ENCODE data around the gene TRAPPC6A.

TRAPPC6A gene

DNA sequence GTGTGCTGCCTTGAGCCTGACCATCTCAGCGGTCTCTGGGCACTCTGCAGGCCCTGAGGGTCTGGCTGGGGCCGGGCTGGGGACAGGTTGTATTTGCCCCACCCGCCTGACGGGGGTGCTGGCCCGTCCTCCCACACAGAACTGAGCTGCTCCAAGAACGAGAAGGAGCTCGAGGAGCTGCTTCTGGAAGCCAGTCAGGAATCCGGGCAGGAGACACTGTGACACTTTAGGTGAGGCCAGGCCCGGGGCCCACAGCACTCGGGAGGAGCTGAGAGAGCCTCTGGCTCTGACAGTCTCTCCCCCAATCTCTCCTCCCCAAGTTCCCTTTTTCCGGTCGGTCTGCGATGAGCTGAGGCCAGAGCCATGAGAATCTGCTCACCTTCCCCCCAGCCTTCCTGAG is 31.8 kb downstream of the TRAPPC6A start:
- DNase-seq: no peak

DNA sequence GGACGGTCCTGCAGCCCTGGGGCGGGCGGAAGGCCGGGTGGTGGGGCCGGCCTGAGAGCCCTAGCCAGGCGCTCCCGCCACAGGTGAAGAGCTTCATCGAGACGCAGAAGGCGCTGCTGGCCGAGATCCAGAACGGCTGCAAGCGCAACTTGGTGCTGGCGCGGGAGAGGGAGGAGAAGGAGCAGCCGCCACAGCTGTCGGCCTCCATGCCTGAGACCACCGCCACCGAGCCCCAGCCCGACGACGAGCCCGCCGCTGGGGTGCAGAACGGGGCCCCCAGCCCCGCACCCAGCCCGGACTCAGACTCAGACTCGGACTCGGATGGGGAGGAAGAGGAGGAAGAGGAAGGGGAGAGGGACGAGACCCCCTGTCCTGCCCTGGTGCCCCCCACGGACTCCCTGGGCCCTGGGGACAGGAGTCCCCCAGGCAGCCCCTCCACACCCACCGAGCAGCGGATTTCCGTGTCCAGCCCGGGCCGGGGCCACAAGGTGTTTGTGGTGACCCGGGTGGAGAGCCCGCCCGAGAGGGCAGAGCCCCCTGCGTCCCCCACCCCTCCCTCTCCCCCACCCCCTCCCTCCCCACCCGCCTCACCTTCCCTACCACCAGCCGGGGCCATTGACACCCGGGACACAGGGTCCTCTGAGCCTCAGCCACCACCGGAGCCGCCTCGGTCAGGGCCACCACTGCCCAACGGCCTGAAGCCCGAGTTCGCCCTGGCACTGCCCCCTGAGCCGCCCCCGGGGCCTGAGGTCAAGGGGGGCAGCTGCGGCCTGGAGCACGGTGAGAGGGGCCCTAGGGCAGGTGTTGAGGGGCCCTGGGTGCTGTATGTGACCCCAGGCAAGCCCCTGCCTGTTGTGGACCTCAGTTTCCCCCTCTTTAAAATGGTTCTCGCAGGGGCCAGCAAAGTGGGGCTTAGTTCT is 32.5 kb downstream of the TRAPPC6A start:
- DNase-seq: no peak

DNA sequence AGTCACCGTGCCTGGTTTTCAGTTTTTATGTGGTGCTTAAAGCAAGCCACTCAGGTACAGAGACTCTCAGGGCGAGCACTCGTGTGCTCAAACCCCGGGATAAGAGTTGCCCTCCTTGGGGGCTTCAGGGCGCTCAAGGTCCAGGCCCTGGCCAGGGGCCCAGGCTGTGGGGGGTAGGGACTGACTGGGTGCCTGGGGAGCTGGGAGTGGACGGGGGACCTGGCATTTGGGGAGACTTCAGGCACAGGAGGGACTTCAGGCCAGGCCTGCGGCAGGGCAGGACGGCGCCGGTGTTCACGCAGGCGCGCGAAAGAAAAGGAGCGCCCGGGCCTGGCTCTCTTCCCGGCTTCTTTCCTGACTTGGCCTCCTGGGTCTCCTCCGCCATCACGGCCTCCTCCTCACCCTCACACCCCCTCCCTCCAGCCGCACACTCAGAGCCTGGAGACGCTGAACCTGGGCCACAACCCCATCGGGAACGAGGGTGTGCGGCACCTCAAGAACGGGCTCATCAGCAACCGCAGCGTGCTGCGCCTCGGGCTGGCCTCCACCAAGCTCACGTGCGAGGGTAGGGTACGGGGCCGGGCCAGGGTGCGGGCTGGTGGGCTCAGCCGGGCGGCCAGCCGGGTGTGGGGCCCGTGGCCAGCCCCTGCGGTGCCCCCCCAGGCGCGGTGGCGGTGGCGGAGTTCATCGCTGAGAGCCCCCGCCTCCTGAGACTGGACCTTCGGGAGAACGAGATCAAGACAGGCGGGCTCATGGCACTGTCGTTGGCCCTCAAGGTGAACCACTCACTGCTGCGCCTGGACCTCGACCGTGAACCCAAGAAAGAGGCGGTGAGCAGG is 33.4 kb downstream of the TRAPPC6A start:
- DNase-seq: no peak

DNA sequence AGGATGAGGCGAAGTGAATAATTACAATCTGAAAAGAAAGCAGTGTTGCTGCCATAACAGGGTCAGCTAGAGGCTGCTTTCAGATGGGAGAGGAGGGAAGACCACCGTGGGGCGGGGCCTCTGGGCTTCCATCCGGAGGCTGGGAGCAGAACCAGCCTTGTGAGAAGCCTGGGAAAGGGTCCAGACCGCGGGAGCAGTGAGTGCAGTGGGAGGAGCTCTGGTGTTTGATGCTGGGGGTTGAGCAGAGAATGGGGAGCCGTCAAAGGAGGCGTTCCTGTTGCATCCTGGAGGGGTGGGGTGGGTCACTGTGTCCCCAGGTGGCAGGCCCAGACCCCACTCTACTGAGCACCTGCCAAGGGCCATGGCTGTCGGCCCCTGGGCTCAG is 35.3 kb downstream of the TRAPPC6A start:
- DNase-seq: no peak

DNA sequence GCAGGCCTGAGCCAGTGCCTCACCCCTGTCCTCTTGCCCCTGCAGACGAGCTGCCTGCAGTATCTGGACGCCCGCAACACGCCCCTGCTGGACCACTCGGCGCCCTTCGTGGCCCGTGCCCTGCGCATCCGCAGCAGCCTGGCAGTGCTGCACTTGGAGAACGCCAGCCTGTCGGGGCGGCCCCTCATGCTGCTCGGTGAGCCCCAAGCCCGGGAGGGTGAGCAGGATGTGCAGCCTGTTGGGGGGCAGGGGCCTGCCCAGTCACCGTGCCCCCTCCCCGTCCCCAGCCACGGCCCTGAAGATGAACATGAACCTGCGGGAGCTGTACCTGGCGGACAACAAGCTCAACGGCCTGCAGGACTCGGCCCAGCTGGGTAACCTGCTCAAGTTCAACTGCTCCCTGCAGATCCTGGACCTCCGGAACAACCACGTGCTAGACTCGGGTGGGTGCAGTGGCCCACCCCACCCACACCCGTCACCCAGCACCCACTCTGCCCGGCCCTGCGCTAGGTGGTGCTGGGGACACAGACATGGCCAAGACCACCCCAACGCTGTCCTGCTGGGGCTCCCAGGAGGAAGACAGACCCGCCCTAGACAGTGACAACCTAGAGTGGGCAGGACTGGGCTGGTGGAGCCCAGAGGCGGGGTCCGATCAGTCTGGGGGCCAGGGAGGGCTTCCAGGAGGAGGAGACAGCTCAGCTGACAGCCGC is 35.9 kb downstream of the TRAPPC6A start:
- no peak for DNase-seq

DNA sequence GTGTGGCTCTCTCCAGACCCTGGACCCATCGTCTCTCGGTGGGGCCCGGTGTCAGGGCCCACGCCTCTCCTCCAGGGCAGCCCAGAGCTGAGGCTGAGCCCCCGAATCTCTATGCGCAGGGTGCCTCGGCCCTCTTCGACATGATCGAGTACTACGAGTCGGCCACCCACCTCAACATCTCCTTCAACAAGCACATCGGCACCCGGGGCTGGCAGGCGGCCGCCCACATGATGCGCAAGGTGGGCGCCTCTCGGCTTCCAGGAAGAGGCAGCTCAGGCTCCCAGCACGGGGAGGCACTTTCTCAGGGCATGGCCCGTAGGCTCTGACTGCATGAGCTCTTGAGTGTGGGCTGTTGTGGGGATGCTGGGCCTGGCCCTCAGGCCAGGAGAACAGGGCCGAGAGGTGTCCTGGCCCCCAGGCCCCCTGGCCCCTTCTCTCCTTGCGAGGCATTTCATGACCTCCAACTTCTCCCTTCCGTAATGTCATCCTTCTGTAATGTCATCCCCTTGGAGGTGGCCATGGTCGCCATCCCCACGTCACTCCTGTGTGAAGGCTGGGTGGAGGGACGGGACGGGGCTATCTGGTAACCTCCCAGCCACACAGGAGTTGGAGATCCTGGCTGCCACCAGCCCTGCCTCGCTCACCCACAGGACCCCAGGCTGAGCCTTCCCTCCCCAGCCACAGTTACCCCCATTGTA is 36.7 kb downstream of the TRAPPC6A start:
- DNase-seq: no peak

DNA sequence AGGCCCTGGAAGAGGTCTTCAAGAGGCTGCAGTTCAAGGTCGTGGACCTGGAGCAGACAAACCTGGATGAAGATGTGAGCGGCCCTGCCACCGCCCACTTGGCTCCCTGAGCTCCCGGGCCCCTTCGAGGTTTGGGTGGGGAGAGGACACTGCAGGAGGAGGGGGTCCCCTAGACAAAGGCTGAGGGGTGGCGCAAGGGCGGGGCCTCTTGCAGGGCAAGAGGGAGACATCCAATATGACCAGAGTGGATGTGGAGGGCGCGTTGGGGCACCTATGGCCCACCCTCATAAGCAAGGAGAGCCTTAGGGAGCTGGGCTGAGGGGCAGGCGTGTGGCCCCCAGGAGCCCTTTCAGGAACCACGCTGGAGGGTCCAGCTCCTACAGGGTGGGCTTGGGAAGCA is 37.5 kb downstream of the TRAPPC6A start:
- DNase-seq: no peak

DNA sequence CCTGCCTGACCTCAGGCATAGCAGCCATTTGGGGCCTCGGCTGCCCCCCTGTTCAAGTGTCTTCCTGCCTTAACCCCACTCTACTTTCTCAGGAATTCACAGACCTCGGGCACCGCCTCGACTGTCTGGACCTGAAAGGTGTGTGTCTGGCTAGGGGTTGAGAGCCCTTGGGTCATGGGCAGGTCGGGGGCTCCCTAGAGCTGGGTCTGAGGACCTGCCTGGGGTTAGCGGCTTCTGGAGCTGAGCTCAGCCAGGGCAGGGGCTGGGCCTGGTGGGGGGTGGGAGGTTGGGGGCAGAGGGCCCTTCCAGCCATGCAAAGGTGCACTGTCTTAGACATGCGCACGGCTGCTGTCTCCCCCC is 37.9 kb downstream of the TRAPPC6A start:
- no peak for DNase-seq

DNA sequence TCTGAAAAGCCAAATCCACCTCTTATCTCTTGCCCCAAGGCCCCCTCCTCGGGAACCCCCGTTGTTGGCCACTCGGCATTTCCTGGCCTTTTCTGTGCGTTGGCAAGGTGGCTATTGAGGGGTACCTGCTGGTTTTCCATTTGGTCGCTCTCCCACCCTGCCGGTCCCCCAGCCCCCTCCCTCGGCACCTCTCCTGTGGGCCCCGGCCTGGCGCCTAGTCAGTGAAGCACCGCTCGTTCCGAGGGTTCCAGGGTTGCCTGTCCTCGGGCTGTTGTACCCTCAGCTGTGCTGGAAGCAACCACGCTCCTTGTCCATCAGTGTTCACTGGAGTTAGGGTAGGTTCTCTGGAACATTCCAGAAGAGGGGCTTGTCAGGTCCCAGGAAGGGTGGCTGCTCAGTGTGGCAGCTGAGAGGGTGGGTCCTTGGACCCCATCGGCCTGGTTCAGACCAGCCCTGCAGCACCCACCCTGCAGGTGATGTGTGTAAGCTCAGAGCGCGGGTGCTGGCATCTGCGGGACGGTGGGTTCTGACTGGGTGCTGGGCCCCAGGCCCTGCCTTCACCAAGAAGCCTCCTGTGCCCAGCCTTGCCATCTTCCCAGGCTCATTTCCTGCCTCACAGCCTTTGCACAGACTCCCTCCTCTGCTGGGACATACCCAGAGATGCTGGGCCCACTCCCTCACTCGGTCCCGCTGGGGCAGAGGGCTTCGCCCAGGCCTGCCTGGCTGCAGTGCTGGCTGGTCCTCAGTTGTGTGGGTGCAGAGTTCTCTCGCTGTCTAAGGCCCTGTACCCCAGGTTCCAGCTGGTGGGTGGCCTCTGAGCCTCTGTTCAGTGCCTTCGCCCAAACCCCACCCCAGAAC is 38.5 kb downstream of the TRAPPC6A start:
- DNase-seq: no peak

DNA sequence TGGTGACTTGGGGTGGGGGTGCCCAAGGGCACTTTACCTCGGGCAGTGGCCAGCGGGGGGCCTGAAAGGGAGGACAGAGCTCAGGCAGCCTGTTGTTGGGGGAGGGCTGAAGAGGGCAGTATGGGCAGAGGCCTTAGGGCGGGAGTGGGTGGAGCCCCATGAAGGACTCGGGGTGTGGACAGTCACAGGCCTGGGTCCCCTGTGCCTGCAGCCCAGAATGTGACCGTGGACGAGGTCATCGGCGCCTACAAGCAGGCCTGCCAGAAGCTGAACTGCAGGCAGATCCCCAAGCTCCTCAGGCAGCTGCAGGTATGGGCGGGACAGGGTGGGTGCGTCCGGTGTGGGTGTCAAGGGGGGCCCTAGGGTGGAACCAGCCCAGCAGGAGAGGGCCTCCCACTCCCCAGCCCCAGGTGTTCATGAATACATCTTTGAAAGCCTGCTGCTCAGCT is 39.7 kb downstream of the TRAPPC6A start:
- DNase-seq: no peak

DNA sequence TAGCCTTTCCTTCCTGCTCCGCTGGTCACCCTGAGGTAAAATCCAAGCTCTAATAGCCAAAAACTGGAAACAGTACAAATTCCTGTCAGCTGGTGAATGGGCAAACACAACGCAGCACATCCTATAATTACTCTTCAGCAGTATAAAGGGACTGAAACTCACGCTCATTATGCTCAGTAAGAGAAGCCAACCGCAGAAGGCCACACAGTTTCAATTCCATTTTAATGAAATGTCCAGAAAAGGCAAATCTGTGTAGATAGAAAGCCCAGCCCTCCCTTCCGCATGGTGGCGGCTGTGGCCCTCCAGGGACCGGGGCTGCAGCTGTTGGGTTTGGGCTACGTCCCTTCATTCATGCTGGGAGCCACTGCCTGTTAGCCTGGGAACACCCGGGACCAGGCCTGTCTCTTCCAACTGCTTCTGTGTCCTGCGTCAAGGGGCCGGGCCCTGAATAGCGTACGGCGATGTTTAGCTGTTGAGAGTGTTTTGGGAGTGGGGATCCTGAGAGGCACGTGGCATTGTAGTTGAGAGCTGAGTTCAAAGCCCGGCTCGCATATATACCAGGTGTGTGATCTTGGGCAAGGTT is 40.8 kb downstream of the TRAPPC6A start:
- DNase-seq: no peak

DNA sequence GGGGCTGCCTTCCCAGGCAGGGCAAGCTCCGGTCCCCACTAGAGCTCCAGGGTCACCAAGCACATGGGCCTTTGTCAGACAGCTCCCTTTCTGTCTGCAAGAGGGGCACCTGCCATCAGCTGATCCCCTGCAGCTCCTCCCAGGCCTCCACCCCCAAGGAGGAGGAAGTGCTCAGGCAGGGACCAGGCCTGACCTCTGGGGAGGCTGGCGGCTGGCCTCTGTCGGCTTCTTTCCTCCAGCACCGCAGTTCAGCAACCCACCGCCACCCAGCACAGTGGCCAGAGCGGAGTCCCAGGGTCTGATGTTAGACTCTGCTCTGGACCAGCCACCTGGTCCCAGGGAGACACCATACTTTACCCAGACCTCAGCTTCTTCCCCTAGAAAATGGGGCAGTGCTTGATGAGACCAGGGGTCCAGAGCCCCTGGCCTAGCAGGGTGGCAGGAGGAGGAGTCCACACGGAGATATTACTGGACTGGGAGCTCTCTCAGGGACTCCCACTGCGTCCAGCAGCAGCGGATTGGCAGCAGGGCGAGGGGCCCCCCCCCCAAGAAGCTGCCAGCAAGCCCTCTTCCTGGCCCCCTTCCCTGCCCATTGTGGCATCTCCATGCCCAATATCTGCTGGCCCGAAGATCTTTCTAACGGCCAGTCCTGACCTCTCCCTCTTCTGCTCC is 41.4 kb downstream of the TRAPPC6A start:
- no peak for DNase-seq

DNA sequence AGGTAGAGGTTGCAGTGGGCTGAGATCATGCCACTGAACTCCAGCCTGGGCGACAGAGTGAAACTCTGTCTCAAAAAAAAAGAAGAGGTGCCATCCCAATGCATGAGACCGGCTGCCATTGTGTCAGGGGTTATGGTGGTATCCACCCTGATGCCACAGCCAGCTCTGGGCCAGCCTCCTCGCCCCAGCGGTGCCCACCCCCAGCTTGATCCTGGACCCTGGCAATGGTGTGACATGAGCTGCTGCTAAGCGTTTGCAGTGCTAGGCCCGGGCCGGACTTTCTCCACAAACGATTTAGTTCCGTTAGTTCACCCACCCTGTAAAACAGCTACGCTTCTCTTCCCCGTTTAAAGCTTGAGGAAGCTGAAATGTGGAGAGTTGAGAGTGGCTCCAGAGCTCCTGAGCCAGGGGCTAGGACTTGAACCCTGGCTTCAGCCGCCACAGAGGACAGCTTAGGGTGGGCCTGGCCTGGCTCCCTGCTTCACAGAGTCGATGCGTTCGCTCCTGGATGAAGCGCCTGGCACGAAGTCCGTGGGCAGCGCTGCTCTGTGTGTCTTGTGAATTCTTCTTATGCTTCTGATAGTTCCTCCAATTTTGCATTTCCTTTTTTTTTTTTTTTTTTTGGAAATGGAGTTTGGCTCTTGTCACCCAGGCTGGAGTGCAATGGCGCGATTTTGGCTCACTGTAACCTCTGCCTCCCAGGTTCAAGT is 42.7 kb downstream of the TRAPPC6A start:
- no peak for DNase-seq

DNA sequence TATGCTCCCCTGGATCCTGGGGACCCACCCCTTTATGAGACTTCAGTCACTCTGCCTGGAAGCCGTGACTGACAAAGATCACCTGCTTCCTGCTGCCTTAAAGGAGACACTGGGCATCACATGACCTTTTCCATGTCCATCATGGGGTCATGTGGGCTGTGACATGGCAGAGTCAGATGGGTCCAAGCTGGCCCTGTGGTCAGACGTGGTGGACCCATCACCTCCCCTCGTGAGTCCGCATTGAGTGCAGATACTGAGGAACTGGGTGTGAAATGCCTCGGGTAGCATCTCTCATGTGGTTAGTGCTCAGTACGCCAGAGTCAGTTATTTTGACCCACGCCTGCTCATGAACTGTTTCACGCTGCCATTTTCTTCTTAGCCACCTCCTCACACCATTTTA is 44.4 kb downstream of the TRAPPC6A start:
- no peak for DNase-seq

DNA sequence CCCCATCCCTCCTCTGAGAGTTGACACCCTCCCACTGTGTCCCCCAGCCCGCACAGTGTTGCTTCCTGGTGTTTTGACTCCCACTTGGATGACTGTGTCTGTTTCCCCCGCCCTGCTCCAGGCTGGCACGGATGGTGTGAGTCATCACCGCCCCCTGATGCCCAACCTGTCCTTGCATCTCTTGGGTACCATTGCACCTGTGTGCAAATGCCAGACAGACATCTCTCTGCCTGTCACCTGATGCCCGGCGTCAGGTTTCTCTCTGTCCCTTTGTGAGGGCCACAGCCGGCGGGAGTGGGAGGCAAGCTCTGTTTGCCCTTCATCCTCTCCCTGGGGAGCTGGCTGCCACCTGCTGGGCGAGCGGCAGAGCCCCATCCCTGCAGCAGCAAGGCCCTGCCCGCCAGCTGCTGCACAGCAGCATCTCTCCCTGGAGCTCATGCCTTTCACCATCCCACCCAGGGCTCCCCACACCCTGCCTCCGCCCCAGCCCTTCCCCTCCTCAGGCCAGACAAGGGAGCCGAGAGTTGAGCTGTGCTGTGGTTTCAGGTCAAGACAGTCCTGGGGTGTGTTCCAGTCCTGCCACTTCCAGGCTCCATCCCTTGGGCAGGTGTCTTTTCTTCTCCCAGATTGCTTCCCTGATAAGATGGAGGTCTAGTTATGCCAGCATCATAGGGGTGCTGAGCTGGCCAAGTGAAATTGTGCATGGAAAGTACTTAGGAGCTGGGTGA is 47.0 kb downstream of the TRAPPC6A start:
- no peak for DNase-seq

DNA sequence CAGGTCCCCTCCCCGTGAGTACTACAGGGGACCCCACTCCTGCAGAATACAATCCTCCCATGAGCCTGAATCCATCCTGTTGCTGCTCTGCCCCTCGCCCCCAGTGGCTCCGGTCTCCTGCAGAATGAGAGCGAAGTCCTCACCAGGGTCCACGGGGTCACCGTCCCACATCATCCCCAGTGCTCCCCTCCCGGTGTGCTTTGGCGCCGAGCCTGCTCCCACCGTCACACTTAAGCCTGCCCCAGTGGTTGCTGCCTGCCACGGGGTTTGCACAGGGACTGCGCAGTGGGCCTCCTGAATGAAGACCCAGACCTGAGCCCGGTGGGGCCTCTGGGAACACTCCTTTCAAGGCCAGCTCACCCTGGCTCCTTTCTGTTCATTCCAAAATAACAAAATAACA is 47.8 kb downstream of the TRAPPC6A start:
- no peak for DNase-seq

DNA sequence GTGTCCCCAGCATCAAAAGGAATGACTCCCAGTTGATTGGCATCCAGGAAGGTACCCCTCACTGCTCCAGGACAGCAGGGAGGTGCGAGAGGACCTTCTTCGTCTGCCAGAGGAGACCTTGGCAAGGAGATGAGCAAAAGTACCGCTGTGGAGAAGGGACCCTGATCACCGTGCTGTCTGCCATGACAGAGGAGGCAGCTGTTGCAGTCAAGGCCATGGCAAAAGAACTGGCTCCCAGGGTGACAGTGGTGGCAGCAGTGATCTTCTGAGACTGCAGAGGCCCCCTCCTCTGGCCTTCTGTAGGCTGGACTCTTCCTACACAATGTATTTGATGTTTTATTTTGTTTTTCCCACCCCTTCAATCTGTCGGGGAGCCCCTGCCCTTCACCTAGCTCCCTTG is 49.2 kb downstream of the TRAPPC6A start:
- DNase-seq: no peak

DNA sequence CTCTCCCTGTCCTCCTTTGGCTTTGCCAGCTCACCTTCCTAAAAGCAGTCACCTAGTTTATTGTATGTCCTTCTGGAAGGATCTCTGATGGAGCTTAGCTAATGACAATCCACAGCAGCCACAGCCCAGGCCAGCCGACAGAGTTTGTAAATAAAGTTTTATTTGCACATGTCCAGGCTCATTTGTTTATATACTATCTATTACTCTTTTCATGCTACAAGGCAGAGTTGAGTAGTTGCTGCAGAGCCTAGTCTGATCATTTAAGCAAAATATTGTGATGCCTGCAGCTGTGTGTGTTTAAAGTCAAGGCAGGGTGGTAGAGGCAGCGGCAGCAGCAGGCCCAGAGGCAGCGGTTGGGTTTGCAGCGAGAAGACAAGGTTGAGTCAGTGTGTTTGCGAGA is 49.9 kb downstream of the TRAPPC6A start:
- DNase-seq: no peak

DNA sequence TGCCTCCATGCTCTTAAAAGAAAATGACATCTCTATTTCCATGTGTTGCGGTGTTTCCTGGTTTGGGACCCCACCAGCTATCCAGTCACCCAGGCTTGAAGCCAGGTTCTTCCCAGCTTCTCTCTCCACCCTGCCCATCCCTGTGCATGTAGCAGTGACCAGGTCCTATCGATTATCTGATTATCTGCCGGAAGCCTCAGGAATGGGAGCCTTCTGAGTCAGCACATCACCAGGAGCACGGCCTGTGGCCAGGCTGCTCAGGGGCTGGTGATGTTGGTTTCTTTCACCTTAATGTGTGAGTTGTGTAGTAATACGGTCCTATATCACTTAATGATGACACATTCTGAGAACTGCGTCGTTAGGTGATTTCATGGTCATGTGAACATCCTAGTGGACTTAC is 51.4 kb downstream of the TRAPPC6A start:
- DNase-seq: no peak
